Stimulated activated CD4-positive, alpha-beta T cell treated with anti-CD3 and anti-CD28 coated beads, Interleukin-12 subunit alpha, Interleukin-12 subunit beta, amount 100 ng/mL, for 24 hours (primary cell): Measurements from ENCODE around the gene MEIS1.
"Not testable (repeated sequence)": the region's sequence is repeated elsewhere in the genome, so short reads cannot be mapped to it uniquely, and the experiment has no call there.

Source experiments
- DNase-seq, 2 experiments: peaks; one replicate each; pipeline ENCODE4 v3.0.0-alpha.2; 2020; ENCODE audit warnings: low read depth in 2 of 2

The MEIS1 gene

GRCh38 chr2:66434679-66435548, at the start of gene MEIS1:
Gene MEIS1, plus strand, starts transcription at chr2:66435125. Its CDS starts 732 bp downstream, at chr2:66435857.
- no peak for DNase-seq

- DNase-seq, result no peak
These were observed 47.7 kb upstream of the MEIS1 start for GRCh38 chr2:66387016-66387753.

- DNase-seq, result no peak
These were observed 45.2 kb upstream of the MEIS1 start for GRCh38 chr2:66389651-66390131.

- DNase-seq, result no peak
These were observed 44.8 kb upstream of the MEIS1 start for GRCh38 chr2:66390152-66390551.

GRCh38 chr2:66390811-66391210, 44.1 kb upstream of the MEIS1 start:
- no peak for DNase-seq

- not testable (repeated sequence) for DNase-seq
These were observed 43.7 kb upstream of the MEIS1 start for GRCh38 chr2:66391240-66391639.

- DNase-seq, result no peak
These were observed 29.5 kb upstream of the MEIS1 start for GRCh38 chr2:66405473-66405872.

- DNase-seq, result no peak
These were observed 26.0 kb upstream of the MEIS1 start for GRCh38 chr2:66408905-66409304.

GRCh38 chr2:66412874-66413273, 22.1 kb upstream of the MEIS1 start:
- DNase-seq, result no peak

GRCh38 chr2:66414896-66415295, 20.0 kb upstream of the MEIS1 start:
- DNase-seq, result no peak

GRCh38 chr2:66418381-66418780, 16.5 kb upstream of the MEIS1 start:
- no peak for DNase-seq

GRCh38 chr2:66421612-66422011, 13.3 kb upstream of the MEIS1 start:
- DNase-seq, result no peak

- DNase-seq, result no peak
These were observed 11.4 kb upstream of the MEIS1 start for GRCh38 chr2:66423391-66424124.

GRCh38 chr2:66426244-66427111, 8.4 kb upstream of the MEIS1 start:
- DNase-seq, result no peak

- no peak for DNase-seq
These were observed 7.6 kb upstream of the MEIS1 start for GRCh38 chr2:66427300-66427699.

GRCh38 chr2:66428986-66429612, 5.8 kb upstream of the MEIS1 start:
- no peak for DNase-seq

GRCh38 chr2:66429693-66430504, 5.0 kb upstream of the MEIS1 start:
- DNase-seq, result no peak

- no peak for DNase-seq
These were observed 4.2 kb upstream of the MEIS1 start for GRCh38 chr2:66430505-66431273.

- no peak for DNase-seq
These were observed 3.7 kb upstream of the MEIS1 start for GRCh38 chr2:66431274-66431642.
